ENCODE results near the gene UBXN7. TPM values are rescaled to one million over a fixed set of nuclear protein-coding genes. Genes with fewer than 3 reads are reported as not detected.
A peak's percentile ranks its signal among the peaks of the same experiment; 100 is the strongest.
"Not testable (repeated sequence)": the region's sequence is repeated elsewhere in the genome, so short reads cannot be mapped to it uniquely, and the experiment has no call there.

The UBXN7 gene
- total RNA-seq, 1 experiment from 2014 or later = 64.7 TPM

DNA sequence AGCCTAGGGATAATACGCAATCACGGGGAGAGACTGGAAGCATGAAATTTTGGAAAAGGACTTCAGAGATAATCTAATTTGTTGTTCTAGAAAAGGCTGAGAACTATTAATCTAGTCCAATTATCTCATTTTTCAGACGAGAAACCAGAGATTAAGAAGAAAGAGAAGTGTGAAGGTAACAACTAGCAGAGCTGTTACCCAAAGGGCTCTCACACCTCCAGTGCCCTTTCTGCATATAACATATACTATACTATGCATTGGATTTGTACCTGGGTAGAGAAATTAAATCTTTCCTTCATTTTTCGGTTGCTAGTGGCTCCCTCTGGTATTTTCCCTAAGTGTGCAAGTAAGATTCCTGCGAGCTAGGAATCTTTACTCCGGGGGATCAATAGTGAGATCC, 80.7 kb downstream of the UBXN7 start:
- Mint-ChIP-seq H3K36me3 (ENCODE audit: insufficient read depth, unreplicated experiment) (peaks cover 72% of the 10 kb centered on the region), H3K27ac (ENCODE audit: low read depth, unreplicated experiment) (peak overlapping the region; percentile 71), H3K4me1 (ENCODE audit: insufficient read depth, unreplicated experiment) (no peaks in the 10 kb centered on the region), H3K4me3 (ENCODE audit: unreplicated experiment) (no peak overlapping the region), H3K27me3 (ENCODE audit: insufficient read depth, unreplicated experiment) (no peaks in the 10 kb centered on the region), H3K9me3 (ENCODE audit: unreplicated experiment) (no peaks in the 10 kb centered on the region)
- BruUV-seq (replicated peaks) = no TSS peak
- ChIA-PET CTCF (no interaction called here), POLR2A (interaction anchor here (0.6 to 0.9 kb wide), 2 partner anchors 13 to 51 kb away, joined by 3 read pairs; partner anchors contain the start of gene TM4SF19)
- intact Hi-C loops (cut with micrococcal nuclease) = no loop called here
- DNase-seq (ENCODE audit: unreplicated experiment) = no peak
- TF ChIP-seq, protein P1, sequence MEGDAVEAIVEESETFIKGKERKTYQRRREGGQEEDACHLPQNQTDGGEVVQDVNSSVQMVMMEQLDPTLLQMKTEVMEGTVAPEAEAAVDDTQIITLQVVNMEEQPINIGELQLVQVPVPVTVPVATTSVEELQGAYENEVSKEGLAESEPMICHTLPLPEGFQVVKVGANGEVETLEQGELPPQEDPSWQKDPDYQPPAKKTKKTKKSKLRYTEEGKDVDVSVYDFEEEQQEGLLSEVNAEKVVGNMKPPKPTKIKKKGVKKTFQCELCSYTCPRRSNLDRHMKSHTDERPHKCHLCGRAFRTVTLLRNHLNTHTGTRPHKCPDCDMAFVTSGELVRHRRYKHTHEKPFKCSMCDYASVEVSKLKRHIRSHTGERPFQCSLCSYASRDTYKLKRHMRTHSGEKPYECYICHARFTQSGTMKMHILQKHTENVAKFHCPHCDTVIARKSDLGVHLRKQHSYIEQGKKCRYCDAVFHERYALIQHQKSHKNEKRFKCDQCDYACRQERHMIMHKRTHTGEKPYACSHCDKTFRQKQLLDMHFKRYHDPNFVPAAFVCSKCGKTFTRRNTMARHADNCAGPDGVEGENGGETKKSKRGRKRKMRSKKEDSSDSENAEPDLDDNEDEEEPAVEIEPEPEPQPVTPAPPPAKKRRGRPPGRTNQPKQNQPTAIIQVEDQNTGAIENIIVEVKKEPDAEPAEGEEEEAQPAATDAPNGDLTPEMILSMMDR (IDR thresholded peaks at IDR 0.05; ENCODE audit: unreplicated experiment) = no peak

DNA sequence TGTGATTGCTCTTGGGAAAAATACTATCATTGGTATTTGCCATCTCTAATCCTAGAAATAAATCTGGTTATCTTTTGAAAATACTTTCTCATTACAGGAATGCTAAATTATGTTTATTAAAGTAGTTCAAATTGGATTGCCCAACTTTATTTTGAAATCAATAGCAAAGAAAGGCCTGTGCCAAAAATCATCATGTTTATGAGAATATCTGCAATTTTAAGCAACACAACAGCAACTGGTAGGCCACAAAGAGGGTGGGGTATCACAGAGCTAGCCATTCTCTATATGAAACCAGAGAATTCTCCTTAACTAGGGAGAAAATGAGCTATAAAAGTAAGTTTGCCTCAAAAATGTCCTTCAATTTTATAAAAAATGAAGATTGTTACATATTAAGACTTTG, 82.2 kb downstream of the UBXN7 start:
- H3K4me3 Mint-ChIP-seq (ENCODE audit: unreplicated experiment) = no peak overlapping the region
- no TSS peak for BruUV-seq (replicated peaks)
- peaks cover 58% of the 10 kb centered on the region for H3K36me3 Mint-ChIP-seq (ENCODE audit: insufficient read depth, unreplicated experiment)
- intact Hi-C loops (cut with micrococcal nuclease) = no loop called here
- no peak for DNase-seq (ENCODE audit: unreplicated experiment)
- H3K4me1 Mint-ChIP-seq (ENCODE audit: insufficient read depth, unreplicated experiment) = no peaks in the 10 kb centered on the region
- H3K9me3 Mint-ChIP-seq (ENCODE audit: unreplicated experiment) = no peaks in the 10 kb centered on the region
- POLR2A ChIA-PET = no interaction called here
- CTCF ChIA-PET = interaction anchor here (0.6 kb wide), 1 partner anchor 10 kb away, joined by 5 read pairs; no protein-coding TSS in a partner anchor
- H3K27ac Mint-ChIP-seq (ENCODE audit: low read depth, unreplicated experiment) = no peak overlapping the region
- no peaks in the 10 kb centered on the region for H3K27me3 Mint-ChIP-seq (ENCODE audit: insufficient read depth, unreplicated experiment)
- TF ChIP-seq, protein P1 (IDR thresholded peaks at IDR 0.05; ENCODE audit: unreplicated experiment) = no peak

DNA sequence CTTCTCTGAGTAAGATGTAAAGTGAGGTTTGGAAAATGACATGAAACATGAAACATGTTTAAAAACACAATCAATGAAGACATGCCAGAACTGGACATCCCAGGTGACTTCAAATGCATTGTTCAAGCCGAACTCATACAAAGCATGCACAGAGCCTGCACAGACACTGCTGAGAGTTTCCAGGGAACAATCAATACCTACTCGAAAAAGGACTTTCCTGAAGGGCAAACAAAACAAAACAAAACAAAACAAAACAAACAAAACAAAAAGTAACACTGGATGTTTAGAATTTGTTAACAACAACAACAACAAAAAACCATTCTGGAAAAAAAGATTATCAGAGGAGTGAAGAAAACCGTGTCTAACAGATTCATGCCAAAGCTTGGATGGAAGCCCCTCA, 83.5 kb downstream of the UBXN7 start:
- no TSS peak for BruUV-seq (replicated peaks)
- Mint-ChIP-seq H3K27ac (ENCODE audit: low read depth, unreplicated experiment) (no peak overlapping the region), H3K36me3 (ENCODE audit: insufficient read depth, unreplicated experiment) (peaks cover 54% of the 10 kb centered on the region), H3K9me3 (ENCODE audit: unreplicated experiment) (no peaks in the 10 kb centered on the region), H3K27me3 (ENCODE audit: insufficient read depth, unreplicated experiment) (no peaks in the 10 kb centered on the region), H3K4me1 (ENCODE audit: insufficient read depth, unreplicated experiment) (no peaks in the 10 kb centered on the region), H3K4me3 (ENCODE audit: unreplicated experiment) (no peak overlapping the region)
- CTCF ChIA-PET = interaction anchor here (0.9 kb wide), 1 partner anchor 16 kb away, joined by 3 read pairs; no protein-coding TSS in a partner anchor
- intact Hi-C loops (cut with micrococcal nuclease) = no loop called here
- POLR2A ChIA-PET = no interaction called here
- TF ChIP-seq, protein P1 (IDR thresholded peaks at IDR 0.05; ENCODE audit: unreplicated experiment) = no peak
- DNase-seq (ENCODE audit: unreplicated experiment) = no peak

DNA sequence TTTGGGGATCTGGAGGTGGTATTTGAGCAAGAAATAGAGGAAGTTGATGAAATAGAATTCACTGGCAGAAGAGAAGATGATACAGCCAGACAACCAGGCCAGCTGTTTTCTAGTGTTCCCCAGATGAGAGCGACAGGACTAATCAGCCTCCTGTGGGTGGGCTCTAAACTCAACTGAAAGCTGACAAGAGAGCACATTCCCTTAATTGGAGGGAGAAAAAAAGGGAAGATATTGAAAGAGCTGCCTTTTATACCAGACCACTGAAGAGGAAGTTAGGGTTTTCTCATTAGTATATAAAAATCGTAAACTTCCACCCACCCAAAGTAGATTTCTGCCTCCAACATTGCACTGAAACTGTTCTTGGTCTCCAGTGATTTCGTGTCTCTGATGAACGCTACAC, 87.6 kb downstream of the UBXN7 start:
- Mint-ChIP-seq H3K27ac (ENCODE audit: low read depth, unreplicated experiment) (no peak overlapping the region), H3K4me3 (ENCODE audit: unreplicated experiment) (no peak overlapping the region), H3K36me3 (ENCODE audit: insufficient read depth, unreplicated experiment) (peaks cover 23% of the 10 kb centered on the region), H3K4me1 (ENCODE audit: insufficient read depth, unreplicated experiment) (peaks cover 8% of the 10 kb centered on the region), H3K9me3 (ENCODE audit: unreplicated experiment) (no peaks in the 10 kb centered on the region), H3K27me3 (ENCODE audit: insufficient read depth, unreplicated experiment) (no peaks in the 10 kb centered on the region)
- CTCF ChIA-PET = no interaction called here
- POLR2A ChIA-PET = interaction anchor here (0.7 kb wide), 1 partner anchor 235 kb away, joined by 3 read pairs; no protein-coding TSS in a partner anchor
- TF ChIP-seq, protein P1 (IDR thresholded peaks at IDR 0.05; ENCODE audit: unreplicated experiment) = no peak
- intact Hi-C loops (cut with micrococcal nuclease) = no loop called here
- no peak for DNase-seq (ENCODE audit: unreplicated experiment)
- BruUV-seq (replicated peaks) = no TSS peak

DNA sequence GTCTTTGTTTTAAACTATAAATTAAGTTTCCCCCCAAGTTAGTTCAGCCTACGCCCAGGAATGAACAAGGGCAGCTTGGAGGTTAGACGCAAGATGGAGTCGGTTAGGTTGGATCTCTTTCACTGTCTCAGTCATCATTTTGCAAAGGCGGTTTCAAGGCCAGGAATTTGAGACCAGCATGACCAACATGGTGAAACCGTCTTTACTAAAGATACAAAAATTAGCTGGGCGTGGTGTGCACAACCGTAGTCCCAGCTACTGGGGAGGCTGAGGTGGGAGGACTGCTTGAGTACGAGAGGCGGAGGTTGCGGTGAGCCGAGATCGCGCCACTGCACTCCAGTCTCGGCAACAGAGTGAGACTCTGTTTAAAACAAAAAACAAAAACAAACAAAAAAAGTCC, 88.3 kb downstream of the UBXN7 start:
- POLR2A ChIA-PET = interaction anchor here (1.4 kb wide), 1 partner anchor 26 kb away, joined by 3 read pairs; the partner anchor contains the start of gene DYNLT2B
- intact Hi-C loops (cut with micrococcal nuclease); CTCF ChIA-PET; H3K4me1 Mint-ChIP-seq (ENCODE audit: insufficient read depth, unreplicated experiment); H3K27me3 Mint-ChIP-seq (ENCODE audit: insufficient read depth, unreplicated experiment); H3K4me3 Mint-ChIP-seq (ENCODE audit: unreplicated experiment); DNase-seq (ENCODE audit: unreplicated experiment); H3K9me3 Mint-ChIP-seq (ENCODE audit: unreplicated experiment); H3K27ac Mint-ChIP-seq (ENCODE audit: low read depth, unreplicated experiment); BruUV-seq (replicated peaks): not testable (repeated sequence)
- H3K36me3 Mint-ChIP-seq (ENCODE audit: insufficient read depth, unreplicated experiment) = peaks cover 21% of the 10 kb centered on the region

Measured in MCF 10A (cell line).